ENCODE measurements around the gene NOX5.

Gene NOX5

DNA sequence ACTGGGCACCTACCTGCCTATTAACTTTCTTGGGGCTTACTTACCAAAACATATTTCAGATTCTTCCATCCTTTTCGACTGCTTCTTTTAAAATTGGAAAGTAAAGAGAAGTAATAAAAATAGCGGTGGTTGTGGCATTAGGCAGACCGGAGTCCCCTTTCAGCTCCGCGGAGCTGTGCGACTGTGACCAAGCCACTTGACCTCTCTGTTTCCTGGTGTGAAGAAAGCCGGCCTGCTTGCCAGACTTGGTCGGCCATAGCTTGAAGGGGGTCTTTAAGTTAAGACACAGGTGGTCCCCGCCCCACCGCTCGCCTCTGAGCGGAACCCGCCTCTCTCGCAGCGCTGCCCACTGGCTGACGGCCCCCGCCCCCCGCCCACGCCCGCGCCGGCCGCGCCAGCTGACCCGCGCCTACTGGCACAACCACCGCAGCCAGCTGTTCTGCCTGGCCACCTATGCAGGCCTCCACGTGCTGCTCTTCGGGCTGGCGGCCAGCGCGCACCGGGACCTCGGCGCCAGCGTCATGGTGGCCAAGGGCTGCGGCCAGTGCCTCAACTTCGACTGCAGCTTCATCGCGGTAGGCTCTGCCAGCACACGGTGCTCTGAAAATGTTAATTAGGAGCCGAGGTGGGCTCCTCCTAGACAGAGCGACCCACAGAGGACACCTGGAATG lies 18.3 kb downstream of the NOX5 start:
- H3K4me3 ChIP-seq (ENCODE audit: low read depth, low read length) = no peak overlapping the region
- TF ChIP-seq, protein P1, sequence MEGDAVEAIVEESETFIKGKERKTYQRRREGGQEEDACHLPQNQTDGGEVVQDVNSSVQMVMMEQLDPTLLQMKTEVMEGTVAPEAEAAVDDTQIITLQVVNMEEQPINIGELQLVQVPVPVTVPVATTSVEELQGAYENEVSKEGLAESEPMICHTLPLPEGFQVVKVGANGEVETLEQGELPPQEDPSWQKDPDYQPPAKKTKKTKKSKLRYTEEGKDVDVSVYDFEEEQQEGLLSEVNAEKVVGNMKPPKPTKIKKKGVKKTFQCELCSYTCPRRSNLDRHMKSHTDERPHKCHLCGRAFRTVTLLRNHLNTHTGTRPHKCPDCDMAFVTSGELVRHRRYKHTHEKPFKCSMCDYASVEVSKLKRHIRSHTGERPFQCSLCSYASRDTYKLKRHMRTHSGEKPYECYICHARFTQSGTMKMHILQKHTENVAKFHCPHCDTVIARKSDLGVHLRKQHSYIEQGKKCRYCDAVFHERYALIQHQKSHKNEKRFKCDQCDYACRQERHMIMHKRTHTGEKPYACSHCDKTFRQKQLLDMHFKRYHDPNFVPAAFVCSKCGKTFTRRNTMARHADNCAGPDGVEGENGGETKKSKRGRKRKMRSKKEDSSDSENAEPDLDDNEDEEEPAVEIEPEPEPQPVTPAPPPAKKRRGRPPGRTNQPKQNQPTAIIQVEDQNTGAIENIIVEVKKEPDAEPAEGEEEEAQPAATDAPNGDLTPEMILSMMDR (IDR thresholded peaks at IDR 0.05; ENCODE audit: low read depth, low read length) = no peak

DNA sequence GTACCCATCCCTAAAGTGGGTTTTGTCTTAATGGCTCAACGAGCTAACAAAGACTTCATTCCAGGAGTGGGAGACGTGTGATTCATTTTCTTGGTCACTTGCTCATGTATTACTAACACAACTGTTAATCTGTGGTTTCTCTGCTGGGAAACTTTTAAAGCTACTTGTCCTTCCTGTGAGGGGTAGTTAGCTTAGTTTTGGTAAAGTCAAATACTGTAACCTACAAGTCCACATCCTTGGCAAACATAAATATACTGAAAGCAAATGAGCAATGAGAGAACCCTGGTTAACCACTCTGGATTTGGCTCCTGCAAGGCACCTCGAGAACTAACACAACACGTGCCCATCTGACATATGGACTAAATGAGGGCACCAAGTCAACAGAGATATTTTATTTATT lies 19.9 kb downstream of the NOX5 start:
- TF ChIP-seq, protein P1 (IDR thresholded peaks at IDR 0.05; ENCODE audit: low read depth, low read length) = no peak
- no peak overlapping the region for H3K4me3 ChIP-seq (ENCODE audit: low read depth, low read length)

DNA sequence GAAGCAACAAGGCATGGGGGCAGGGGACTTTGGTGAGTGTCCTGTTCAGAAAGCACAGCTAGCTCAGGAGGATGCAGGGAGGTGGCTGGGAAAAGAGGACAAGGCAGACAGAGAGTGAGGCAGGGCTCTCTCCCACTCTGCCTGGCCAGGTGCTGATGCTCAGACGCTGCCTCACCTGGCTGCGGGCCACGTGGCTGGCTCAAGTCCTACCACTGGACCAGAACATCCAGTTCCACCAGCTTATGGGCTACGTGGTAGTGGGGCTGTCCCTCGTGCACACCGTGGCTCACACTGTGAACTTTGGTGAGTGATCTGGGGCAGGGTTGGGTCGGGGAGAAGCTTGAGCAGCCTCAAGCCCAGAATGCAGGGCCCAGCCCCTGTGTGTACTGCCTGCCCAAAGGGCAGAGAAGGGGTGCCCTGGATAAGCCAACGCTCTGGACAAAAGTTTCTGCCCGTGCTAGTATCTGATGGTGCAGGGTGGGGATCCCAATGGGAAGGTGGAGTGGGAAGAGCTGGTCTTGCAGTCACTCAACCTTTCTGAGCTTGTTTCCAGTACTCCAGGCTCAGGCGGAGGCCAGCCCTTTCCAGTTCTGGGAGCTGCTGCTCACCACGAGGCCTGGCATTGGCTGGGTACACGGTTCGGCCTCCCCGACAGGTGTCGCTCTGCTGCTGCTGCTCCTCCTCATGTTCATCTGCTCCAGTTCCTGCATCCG lies 20.9 kb downstream of the NOX5 start:
- H3K4me3 ChIP-seq (ENCODE audit: low read depth, low read length) = no peak overlapping the region
- TF ChIP-seq, protein P1 (IDR thresholded peaks at IDR 0.05; ENCODE audit: low read depth, low read length) = no peak

DNA sequence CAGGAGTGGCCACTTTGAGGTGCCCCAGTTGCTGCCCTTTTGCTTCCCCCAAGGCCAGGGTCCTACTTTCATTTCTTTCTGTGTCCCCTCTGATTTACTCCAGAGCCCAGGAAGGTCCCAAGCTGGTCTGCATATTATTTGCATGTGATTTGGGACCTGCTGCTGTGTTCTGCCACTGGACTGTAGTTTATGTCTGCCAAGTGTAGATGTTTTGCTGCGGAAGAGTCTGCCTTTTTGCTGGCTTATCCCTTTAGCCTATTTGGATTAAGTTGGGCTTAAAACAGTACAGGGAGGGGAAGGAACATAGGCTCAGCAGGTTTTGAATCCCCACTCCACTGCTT lies 21.4 kb downstream of the NOX5 start:
- H3K4me3 ChIP-seq (ENCODE audit: low read depth, low read length) = no peak overlapping the region
- TF ChIP-seq, protein P1 (IDR thresholded peaks at IDR 0.05; ENCODE audit: low read depth, low read length) = no peak

DNA sequence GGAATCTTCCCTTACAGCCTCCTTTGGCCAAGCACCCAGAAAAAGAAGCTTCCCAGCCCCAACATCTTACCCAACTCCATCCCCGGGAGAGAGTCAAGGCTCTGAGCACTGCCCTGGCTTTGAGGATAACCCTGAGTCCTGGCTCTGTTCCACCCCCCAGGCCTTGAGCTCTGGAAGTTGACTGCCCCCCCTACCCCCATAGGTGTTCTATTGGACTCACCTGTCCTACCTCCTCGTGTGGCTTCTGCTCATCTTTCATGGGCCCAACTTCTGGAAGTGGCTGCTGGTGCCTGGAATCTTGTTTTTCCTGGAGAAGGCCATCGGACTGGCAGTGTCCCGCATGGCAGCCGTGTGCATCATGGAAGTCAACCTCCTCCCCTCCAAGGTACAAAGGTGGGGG lies 22.3 kb downstream of the NOX5 start:
- TF ChIP-seq, protein P1 (IDR thresholded peaks at IDR 0.05; ENCODE audit: low read depth, low read length) = no peak
- no peak overlapping the region for H3K4me3 ChIP-seq (ENCODE audit: low read depth, low read length)

DNA sequence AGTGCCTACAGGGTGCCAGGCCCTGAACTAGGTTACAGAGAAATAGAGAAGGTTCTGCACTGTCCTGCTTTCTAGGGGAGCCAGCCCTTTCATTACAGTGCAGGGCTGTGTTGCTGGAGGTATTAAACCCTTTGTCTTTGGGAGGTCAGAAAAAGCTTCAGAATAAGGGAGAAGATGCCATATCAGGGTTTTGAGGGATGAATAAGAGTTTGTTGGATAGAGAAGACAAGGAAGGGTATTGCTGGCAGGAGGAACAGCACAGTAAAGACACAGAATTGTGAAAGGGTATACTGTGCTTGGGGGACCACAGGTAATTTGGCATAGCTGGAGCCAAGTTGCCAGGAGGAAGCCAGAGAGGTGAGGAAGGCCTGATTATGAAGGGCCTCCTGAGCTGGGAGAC lies 23.0 kb downstream of the NOX5 start:
- TF ChIP-seq, protein P1 (IDR thresholded peaks at IDR 0.05; ENCODE audit: low read depth, low read length) = no peak
- no peak overlapping the region for H3K4me3 ChIP-seq (ENCODE audit: low read depth, low read length)

DNA sequence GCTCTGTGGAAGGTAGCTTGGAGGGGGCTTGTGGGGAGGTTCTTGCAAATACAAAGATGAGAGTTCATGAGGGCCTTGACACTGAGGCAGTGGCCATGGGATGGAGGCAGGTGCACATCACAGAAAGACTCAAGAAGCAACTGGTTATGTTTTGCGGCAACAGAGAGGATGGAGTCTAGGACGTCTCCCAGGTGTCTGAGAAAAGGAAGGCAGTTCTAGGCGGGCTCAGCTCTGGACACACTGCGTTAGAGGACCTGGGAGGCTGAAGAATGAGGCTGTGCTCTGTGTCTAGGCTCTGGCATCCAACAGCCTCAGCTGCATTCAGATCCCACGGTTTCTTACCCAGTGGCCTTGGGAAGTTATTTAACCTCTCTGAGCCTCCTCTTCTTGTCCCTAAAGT lies 23.5 kb downstream of the NOX5 start:
- TF ChIP-seq, protein P1 (IDR thresholded peaks at IDR 0.05; ENCODE audit: low read depth, low read length) = no peak
- no peak overlapping the region for H3K4me3 ChIP-seq (ENCODE audit: low read depth, low read length)

Data from WI38 (cell line).